HepG2 (cell line): Measurements from ENCODE around the gene NT5DC2. TPM values are rescaled to one million over a fixed set of nuclear protein-coding genes. Genes with fewer than 3 reads are reported as not detected.
A peak's percentile ranks its signal among the peaks of the same experiment; 100 is the strongest.

Source experiments
- ARID5B ChIP-seq: IDR thresholded peaks from 2 replicates; pipeline ENCODE4 v1.4.0; 2020; ENCODE audit warnings: mild to moderate bottlenecking, missing genetic modification reagents
- JUNB ChIP-seq: sonication (generic); formaldehyde crosslinking; IDR thresholded peaks from 2 replicates; pipeline ENCODE4 v1.8.0; 2022; ENCODE audit warnings: missing genetic modification reagents, mild to moderate bottlenecking, borderline replicate concordance
- KIAA2018 ChIP-seq: sonication (generic); formaldehyde crosslinking; IDR thresholded peaks from 2 replicates; pipeline ENCODE4 v1.5.0; 2020; ENCODE audit warnings: mild to moderate bottlenecking, missing genetic modification reagents, borderline replicate concordance
- MED8 ChIP-seq: sonication (generic); formaldehyde crosslinking; IDR thresholded peaks from 2 replicates; pipeline ENCODE4 v1.8.1; 2023; ENCODE audit warnings: mild to moderate bottlenecking, missing genetic modification reagents; ENCODE audit not compliant: insufficient replicate concordance
- NR1H2 ChIP-seq: sonication (generic); formaldehyde crosslinking; IDR thresholded peaks from 2 replicates; pipeline ENCODE4 v1.8.1; 2022; ENCODE audit warnings: low read depth, missing genetic modification reagents, borderline replicate concordance
- SPEN ChIP-seq: sonication (generic); formaldehyde crosslinking; IDR thresholded peaks from 2 replicates; pipeline ENCODE4 v1.5.1; 2020; ENCODE audit warnings: low read depth, mild to moderate bottlenecking, missing genetic modification reagents
- SRSF1 ChIP-seq: fragments of 200-400 bp; formaldehyde crosslinking; optimal IDR thresholded peaks from 2 replicates; pipeline ENCODE3; 2017; ENCODE audit warnings: mild to moderate bottlenecking, low read depth, low read length, moderate library complexity
- ZNF354B ChIP-seq: sonication (generic); formaldehyde crosslinking; IDR thresholded peaks from 2 replicates; pipeline ENCODE4 v1.8.0; 2022; ENCODE audit warnings: mild to moderate bottlenecking, missing genetic modification reagents
- ZNF362 ChIP-seq: sonication (generic); formaldehyde crosslinking; IDR thresholded peaks from 2 replicates; pipeline ENCODE4 v1.4.0; 2020; ENCODE audit warnings: missing genetic modification reagents, mild to moderate bottlenecking, borderline replicate concordance
- ZNF567 ChIP-seq: sonication (generic); formaldehyde crosslinking; IDR thresholded peaks from 2 replicates; pipeline ENCODE4 v1.8.1; 2023; ENCODE audit warnings: mild to moderate bottlenecking, missing genetic modification reagents, borderline replicate concordance
- polyA plus RNA-seq, 8 experiments: library from polyadenylated mRNA; depleted of rRNA in 3 of 8; stranded (reverse) in 7 of 8; unstranded in 1 of 8; fragments of >200 nt; fragmentation: Illumina TruSeq in 4 of 8; extraction: Trizol in 4 of 8; gene quantifications; 2 replicates each; pipeline versions ENCODE4 v1.2.1 to v1.2.3, GENCODE V29; 2011 to 2016; ENCODE audit warnings: low read depth in 4 of 8, missing spikeins in 1 of 8, mixed read lengths in 1 of 8; ENCODE audit not compliant: insufficient read depth in 1 of 8
- total RNA-seq, 5 experiments: library from RNA; depleted of rRNA; stranded (reverse); fragments of >200 nt; fragmentation: Illumina TruSeq; extraction: Trizol; gene quantifications; 2 replicates each; pipeline ENCODE4 v1.2.3, GENCODE V29; 2016; ENCODE audit warnings: low read depth in 1 of 5
- TF ChIP-seq, protein P1 (sequence below): sonication (generic); formaldehyde crosslinking; IDR thresholded peaks from 2 replicates; pipeline ENCODE4 v1.4.0; 2020; ENCODE audit warnings: missing genetic modification reagents, borderline replicate concordance

Gene NT5DC2
- total and polyA plus RNA-seq, 2 of the 13 experiments (the other 11 are each of a cell fraction or from before 2014, with no cell fraction given) = 131 to 240 TPM

GRCh38 chr3:52533623-52534280 is at the start of gene NT5DC2 (continued):
- peak; percentile 55; the same call in 1 of the 2 replicates for TF ChIP-seq SPEN (CRISPR knock-in tag)
- TF ChIP-seq KIAA2018 = no peak
- no peak for TF ChIP-seq ZNF354B
- no peak for TF ChIP-seq MED8
- TF ChIP-seq, protein P1, sequence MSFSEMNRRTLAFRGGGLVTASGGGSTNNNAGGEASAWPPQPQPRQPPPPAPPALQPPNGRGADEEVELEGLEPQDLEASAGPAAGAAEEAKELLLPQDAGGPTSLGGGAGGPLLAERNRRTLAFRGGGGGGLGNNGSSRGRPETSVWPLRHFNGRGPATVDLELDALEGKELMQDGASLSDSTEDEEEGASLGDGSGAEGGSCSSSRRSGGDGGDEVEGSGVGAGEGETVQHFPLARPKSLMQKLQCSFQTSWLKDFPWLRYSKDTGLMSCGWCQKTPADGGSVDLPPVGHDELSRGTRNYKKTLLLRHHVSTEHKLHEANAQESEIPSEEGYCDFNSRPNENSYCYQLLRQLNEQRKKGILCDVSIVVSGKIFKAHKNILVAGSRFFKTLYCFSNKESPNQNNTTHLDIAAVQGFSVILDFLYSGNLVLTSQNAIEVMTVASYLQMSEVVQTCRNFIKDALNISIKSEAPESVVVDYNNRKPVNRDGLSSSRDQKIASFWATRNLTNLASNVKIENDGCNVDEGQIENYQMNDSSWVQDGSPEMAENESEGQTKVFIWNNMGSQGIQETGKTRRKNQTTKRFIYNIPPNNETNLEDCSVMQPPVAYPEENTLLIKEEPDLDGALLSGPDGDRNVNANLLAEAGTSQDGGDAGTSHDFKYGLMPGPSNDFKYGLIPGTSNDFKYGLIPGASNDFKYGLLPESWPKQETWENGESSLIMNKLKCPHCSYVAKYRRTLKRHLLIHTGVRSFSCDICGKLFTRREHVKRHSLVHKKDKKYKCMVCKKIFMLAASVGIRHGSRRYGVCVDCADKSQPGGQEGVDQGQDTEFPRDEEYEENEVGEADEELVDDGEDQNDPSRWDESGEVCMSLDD (CRISPR knock-in tag) = no peak
- peak; percentile 41 for TF ChIP-seq SRSF1
- TF ChIP-seq ZNF362 (CRISPR knock-in tag) = no peak
- no peak for TF ChIP-seq JUNB (CRISPR knock-in tag)
- TF ChIP-seq ZNF567 (CRISPR knock-in tag) = no peak
- no peak for TF ChIP-seq NR1H2 (CRISPR knock-in tag)
- 0 out of 2 replicates have a peak, but pooled peaks have one; percentile 22 for TF ChIP-seq ARID5B (CRISPR knock-in tag)
